K562 (cell line): ENCODE data around the gene DGCR8. TPM values are rescaled to one million over a fixed set of nuclear protein-coding genes. Genes with fewer than 3 reads are reported as not detected.
A peak's percentile ranks its signal among the peaks of the same experiment; 100 is the strongest.

Experiments
- C11orf30 ChIP-seq: fragments of 450-650 bp; IDR thresholded peaks from 2 replicates; pipeline ENCODE4 v1.6.1; 2016; ENCODE audit warnings: low read depth, mild to moderate bottlenecking
- CXXC5 ChIP-seq: fragments of 250-450 bp; sonication (Bioruptor Pico); IDR thresholded peaks from 2 replicates; pipeline ENCODE4 v1.8.0; 2022; ENCODE audit warnings: inconsistent platforms, mild to moderate bottlenecking, moderate library complexity
- ETV5 ChIP-seq: sonication (generic); formaldehyde crosslinking; IDR thresholded peaks from 2 replicates; pipeline ENCODE4 v1.4.0; 2020; ENCODE audit warnings: low read depth, mild to moderate bottlenecking, missing genetic modification reagents
- HDAC8 ChIP-seq: fragments of 450-650 bp; IDR thresholded peaks from 2 replicates; pipeline ENCODE4 v1.6.1; 2016; ENCODE audit warnings: mild to moderate bottlenecking, missing genetic modification characterization, moderate library complexity, missing compliant biosample characterization
- HIVEP1 ChIP-seq: fragments of 250-450 bp; sonication (Bioruptor Pico); IDR thresholded peaks from 2 replicates; pipeline ENCODE4 v1.4.0; 2020; ENCODE audit warnings: mild to moderate bottlenecking
- KAT8 ChIP-seq: fragments of 450-650 bp; IDR thresholded peaks from 2 replicates; pipeline ENCODE4 v1.6.1; 2016; ENCODE audit warnings: low read depth, mild to moderate bottlenecking
- MBD2 ChIP-seq: sonication (generic); IDR thresholded peaks from 2 replicates; pipeline ENCODE4 v1.6.1; 2016; ENCODE audit warnings: low read depth, borderline replicate concordance
- PCBP1 ChIP-seq: fragments of 200-400 bp; formaldehyde crosslinking; IDR thresholded peaks from 2 replicates; pipeline ENCODE4 v1.6.1; 2018; ENCODE audit warnings: mild to moderate bottlenecking, low read depth, low read length; ENCODE audit not compliant: poor library complexity, severe bottlenecking
- PTRF ChIP-seq: fragments of 450-650 bp; IDR thresholded peaks from 2 replicates; pipeline ENCODE4 v1.6.1; 2016; ENCODE audit warnings: mild to moderate bottlenecking, missing genetic modification characterization, missing compliant biosample characterization
- RCOR1 ChIP-seq, 2 experiments: IDR thresholded peaks; 2 replicates each; pipeline ENCODE4 v1.6.1; 2012; ENCODE audit warnings: low read depth in 2 of 2, low read length in 2 of 2, borderline replicate concordance in 1 of 2, improper control_type of control experiment in 1 of 2
- RFX7 ChIP-seq: fragments of 250-450 bp; sonication (Bioruptor Pico); IDR thresholded peaks from 2 replicates; pipeline ENCODE4 v1.5.1; 2021; ENCODE audit warnings: mild to moderate bottlenecking
- SNRNP70 ChIP-seq: fragments of 200-400 bp; formaldehyde crosslinking; optimal IDR thresholded peaks from 2 replicates; pipeline ENCODE3; 2017; ENCODE audit warnings: low read depth, low read length
- ZNF175 ChIP-seq: fragments of 200-800 bp; sonication (Bioruptor generic); IDR thresholded peaks from 2 replicates; pipeline ENCODE4 v1.6.1; 2016; ENCODE audit warnings: low read depth, mild to moderate bottlenecking, missing genetic modification characterization, missing compliant biosample characterization
- ZNF778 ChIP-seq: fragments of 450-650 bp; formaldehyde crosslinking; IDR thresholded peaks from 2 replicates; pipeline ENCODE4 v1.4.0; 2020; ENCODE audit warnings: mild to moderate bottlenecking, moderate library complexity
- polyA plus RNA-seq, 8 experiments: library from polyadenylated mRNA; depleted of rRNA in 4 of 8; stranded (reverse) in 5 of 8; unstranded in 3 of 8; fragments of >200 nt; fragmentation: Nextera tagmentation in 2 of 8; fragmentation: Illumina TruSeq in 1 of 8; extraction: Ambion mirVana in 2 of 8; extraction: Trizol in 1 of 8; gene quantifications; 2 replicates each; pipeline versions ENCODE4 v1.2.1 to v1.2.3, GENCODE V29; 2011 to 2014; ENCODE audit warnings: inconsistent platforms in 1 of 8, missing spikeins in 1 of 8
- total RNA-seq, 7 experiments: library from RNA; depleted of rRNA in 6 of 7; stranded (reverse); fragments of >200 nt in 6 of 7; fragmentation: Illumina TruSeq in 2 of 7; extraction: Trizol in 2 of 7; gene quantifications; 2 replicates each; pipeline versions ENCODE4 v1.2.1 to v1.2.3, GENCODE V29; 2011 to 2021; ENCODE audit warnings: low replicate concordance in 1 of 7
- TF ChIP-seq, protein P1 (sequence below): sonication (generic); formaldehyde crosslinking; IDR thresholded peaks from 2 replicates; pipeline ENCODE4 v1.8.0; 2023; ENCODE audit warnings: missing genetic modification reagents, mild to moderate bottlenecking, borderline replicate concordance
- TF ChIP-seq, protein P2 (sequence below): fragments of 250-450 bp; sonication (Bioruptor Pico); IDR thresholded peaks from 2 replicates; pipeline ENCODE4 v1.5.0; 2021
- TF ChIP-seq, protein P3 (sequence below): fragments of 450-650 bp; IDR thresholded peaks from 2 replicates; pipeline ENCODE4 v1.6.1; 2017; ENCODE audit warnings: mild to moderate bottlenecking, moderate library complexity
- TF ChIP-seq, protein P4 (sequence below): fragments of 150-350 bp; conservative IDR thresholded peaks from 2 replicates; pipeline ENCODE4 v1.6.1; 2014; ENCODE audit warnings: low read length

The DGCR8 gene
- total and polyA plus RNA-seq, 9 of the 15 experiments (the other 6 are each of a cell fraction or from before 2014, with no cell fraction given) = 5.9 to 144 (median 80.1) TPM

DNA sequence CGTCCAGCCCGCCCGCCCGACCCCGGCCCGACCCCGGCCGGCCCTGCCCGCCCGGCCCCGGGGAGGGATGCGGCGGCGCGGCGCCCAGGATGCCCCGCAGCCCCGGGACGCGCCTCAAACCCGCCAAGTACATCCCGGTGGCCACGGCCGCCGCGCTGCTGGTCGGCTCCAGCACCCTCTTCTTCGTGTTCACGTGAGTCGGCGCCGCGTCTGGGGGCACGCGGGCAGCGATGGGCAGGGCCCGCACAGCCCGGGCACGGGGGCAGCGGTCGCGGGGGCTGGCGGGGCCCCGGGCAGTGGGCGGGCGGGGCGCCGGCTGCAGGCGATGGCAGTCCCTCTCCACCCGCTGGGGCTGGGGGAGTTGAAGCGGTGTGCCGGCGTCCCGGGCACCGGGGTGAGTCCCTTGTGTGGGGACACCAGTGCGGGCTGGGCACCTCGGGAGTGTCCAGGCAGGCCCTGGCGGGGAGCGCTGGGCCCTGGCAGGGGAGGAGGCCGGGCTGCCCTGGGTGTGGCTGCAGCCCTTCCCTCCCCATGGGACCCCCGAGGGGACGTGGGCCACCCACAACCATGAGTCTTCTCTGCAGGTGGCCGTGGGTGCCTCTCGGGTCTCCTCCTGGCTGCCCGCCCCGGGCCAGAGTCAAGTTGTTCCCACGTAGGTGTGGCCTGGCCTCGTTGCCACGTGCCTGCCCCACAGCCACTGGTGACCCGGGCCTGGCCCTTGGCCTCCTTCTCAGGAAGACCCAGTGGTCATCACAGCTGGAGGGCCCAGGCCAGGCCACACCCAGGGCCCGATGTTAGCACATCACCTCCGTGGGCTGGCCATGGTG lies 52.0 kb downstream of the DGCR8 start (continued):
- TF ChIP-seq, protein P1, sequence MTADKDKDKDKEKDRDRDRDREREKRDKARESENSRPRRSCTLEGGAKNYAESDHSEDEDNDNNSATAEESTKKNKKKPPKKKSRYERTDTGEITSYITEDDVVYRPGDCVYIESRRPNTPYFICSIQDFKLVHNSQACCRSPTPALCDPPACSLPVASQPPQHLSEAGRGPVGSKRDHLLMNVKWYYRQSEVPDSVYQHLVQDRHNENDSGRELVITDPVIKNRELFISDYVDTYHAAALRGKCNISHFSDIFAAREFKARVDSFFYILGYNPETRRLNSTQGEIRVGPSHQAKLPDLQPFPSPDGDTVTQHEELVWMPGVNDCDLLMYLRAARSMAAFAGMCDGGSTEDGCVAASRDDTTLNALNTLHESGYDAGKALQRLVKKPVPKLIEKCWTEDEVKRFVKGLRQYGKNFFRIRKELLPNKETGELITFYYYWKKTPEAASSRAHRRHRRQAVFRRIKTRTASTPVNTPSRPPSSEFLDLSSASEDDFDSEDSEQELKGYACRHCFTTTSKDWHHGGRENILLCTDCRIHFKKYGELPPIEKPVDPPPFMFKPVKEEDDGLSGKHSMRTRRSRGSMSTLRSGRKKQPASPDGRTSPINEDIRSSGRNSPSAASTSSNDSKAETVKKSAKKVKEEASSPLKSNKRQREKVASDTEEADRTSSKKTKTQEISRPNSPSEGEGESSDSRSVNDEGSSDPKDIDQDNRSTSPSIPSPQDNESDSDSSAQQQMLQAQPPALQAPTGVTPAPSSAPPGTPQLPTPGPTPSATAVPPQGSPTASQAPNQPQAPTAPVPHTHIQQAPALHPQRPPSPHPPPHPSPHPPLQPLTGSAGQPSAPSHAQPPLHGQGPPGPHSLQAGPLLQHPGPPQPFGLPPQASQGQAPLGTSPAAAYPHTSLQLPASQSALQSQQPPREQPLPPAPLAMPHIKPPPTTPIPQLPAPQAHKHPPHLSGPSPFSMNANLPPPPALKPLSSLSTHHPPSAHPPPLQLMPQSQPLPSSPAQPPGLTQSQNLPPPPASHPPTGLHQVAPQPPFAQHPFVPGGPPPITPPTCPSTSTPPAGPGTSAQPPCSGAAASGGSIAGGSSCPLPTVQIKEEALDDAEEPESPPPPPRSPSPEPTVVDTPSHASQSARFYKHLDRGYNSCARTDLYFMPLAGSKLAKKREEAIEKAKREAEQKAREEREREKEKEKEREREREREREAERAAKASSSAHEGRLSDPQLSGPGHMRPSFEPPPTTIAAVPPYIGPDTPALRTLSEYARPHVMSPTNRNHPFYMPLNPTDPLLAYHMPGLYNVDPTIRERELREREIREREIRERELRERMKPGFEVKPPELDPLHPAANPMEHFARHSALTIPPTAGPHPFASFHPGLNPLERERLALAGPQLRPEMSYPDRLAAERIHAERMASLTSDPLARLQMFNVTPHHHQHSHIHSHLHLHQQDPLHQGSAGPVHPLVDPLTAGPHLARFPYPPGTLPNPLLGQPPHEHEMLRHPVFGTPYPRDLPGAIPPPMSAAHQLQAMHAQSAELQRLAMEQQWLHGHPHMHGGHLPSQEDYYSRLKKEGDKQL (CRISPR knock-in tag) = no peak
- TF ChIP-seq KAT8 (no peak), RCOR1 (IDR thresholded peaks at IDR 0.05; ENCODE audit: borderline replicate concordance in 1 of 2, low read depth in 2 of 2, low read length in 2 of 2) (no peak), ETV5 (CRISPR knock-in tag) (no peak), PCBP1 (no peak), SNRNP70 (no peak), C11orf30 (no peak), ZNF175 (CRISPR knock-in tag) (no peak), ZNF778 (CRISPR knock-in tag) (no peak), MBD2 (no peak), HDAC8 (tag) (0 out of 2 replicates have a peak, but pooled peaks have one; percentile 77), HIVEP1 (CRISPR knock-in tag) (no peak), CXXC5 (no peak), PTRF (no peak), RFX7 (CRISPR knock-in tag) (no peak)
- TF ChIP-seq, protein P2, sequence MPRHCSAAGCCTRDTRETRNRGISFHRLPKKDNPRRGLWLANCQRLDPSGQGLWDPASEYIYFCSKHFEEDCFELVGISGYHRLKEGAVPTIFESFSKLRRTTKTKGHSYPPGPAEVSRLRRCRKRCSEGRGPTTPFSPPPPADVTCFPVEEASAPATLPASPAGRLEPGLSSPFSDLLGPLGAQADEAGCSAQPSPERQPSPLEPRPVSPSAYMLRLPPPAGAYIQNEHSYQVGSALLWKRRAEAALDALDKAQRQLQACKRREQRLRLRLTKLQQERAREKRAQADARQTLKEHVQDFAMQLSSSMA (CRISPR knock-in tag) = no peak
- TF ChIP-seq, protein P3, sequence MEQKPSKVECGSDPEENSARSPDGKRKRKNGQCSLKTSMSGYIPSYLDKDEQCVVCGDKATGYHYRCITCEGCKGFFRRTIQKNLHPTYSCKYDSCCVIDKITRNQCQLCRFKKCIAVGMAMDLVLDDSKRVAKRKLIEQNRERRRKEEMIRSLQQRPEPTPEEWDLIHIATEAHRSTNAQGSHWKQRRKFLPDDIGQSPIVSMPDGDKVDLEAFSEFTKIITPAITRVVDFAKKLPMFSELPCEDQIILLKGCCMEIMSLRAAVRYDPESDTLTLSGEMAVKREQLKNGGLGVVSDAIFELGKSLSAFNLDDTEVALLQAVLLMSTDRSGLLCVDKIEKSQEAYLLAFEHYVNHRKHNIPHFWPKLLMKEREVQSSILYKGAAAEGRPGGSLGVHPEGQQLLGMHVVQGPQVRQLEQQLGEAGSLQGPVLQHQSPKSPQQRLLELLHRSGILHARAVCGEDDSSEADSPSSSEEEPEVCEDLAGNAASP = no peak
- TF ChIP-seq, protein P4, sequence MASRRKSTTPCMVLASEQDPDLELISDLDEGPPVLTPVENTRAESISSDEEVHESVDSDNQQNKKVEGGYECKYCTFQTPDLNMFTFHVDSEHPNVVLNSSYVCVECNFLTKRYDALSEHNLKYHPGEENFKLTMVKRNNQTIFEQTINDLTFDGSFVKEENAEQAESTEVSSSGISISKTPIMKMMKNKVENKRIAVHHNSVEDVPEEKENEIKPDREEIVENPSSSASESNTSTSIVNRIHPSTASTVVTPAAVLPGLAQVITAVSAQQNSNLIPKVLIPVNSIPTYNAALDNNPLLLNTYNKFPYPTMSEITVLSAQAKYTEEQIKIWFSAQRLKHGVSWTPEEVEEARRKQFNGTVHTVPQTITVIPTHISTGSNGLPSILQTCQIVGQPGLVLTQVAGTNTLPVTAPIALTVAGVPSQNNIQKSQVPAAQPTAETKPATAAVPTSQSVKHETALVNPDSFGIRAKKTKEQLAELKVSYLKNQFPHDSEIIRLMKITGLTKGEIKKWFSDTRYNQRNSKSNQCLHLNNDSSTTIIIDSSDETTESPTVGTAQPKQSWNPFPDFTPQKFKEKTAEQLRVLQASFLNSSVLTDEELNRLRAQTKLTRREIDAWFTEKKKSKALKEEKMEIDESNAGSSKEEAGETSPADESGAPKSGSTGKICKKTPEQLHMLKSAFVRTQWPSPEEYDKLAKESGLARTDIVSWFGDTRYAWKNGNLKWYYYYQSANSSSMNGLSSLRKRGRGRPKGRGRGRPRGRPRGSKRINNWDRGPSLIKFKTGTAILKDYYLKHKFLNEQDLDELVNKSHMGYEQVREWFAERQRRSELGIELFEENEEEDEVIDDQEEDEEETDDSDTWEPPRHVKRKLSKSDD = no peak
